Amniotic epithelial cell (primary cell): Measurements from ENCODE around the gene KRTAP4-12.
A peak's percentile ranks its signal among the peaks of the same experiment; 100 is the strongest.
"Not testable (repeated sequence)": the region's sequence is repeated elsewhere in the genome, so short reads cannot be mapped to it uniquely, and the experiment has no call there.

Source experiments
- DNase-seq: peaks from one replicate; pipeline ENCODE4 v3.0.0-alpha.2; 2010; ENCODE audit warnings: low read depth

KRTAP4-12 gene

GRCh38 chr17:41123991-41124371, at the start of gene KRTAP4-12:
KRTAP4-12 (minus strand) TSS chr17:41124182; CDS start chr17:41124122, 60 bp downstream.
- DNase-seq: not testable (repeated sequence)

DNA sequence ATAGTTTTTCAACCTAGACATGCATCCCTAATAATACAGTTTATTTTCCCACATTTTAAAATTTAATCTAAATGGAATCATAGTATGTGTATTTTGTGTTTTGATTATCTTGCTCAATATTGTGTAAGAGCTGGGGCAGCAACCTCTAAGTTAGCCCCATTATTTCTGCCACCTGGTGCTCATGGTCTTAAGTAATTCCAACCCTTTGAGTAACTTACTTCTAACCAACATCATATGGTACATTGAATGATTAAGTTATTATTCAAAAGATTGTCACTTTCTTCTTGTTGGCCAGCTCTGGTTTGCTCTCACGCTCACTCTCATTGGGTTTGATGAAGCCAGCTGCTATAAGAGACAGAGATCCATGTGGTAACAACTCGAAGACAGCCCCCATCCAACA, 47.9 kb upstream of the KRTAP4-12 start:
- peak; percentile 58 for DNase-seq

DNA sequence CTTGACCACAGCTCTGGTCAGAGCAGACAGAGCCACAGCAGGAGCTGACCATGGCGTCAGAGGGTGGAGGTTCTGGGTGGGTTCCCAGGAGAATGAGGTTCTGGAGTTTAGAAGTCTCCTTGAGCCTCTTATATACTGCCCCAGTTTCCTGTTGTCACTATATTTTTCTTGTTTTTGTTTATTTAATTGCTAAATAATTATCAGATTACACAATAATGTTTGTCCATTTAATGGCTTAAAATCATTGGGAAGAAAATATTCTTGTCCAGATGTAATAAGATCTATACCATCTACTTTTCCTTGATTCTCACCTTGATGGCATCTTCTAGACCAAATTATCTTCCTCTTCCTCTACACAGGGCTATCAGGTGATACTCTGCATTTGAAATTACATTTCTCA, 44.1 kb upstream of the KRTAP4-12 start, which contains the start of gene KRTAP4-3:
KRTAP4-3 (minus strand) TSS at position 101 of the 400 bp plus-strand sequence; CDS start at position 52, 49 bp downstream.
- DNase-seq: no peak

GRCh38 chr17:41167561-41167960, 43.6 kb upstream of the KRTAP4-12 start:
- no peak for DNase-seq

- peak; percentile 16 for DNase-seq
Measured at GRCh38 chr17:41163828-41164227, 39.8 kb upstream of the KRTAP4-12 start.

- DNase-seq: no peak
Measured at GRCh38 chr17:41160648-41161047, 36.7 kb upstream of the KRTAP4-12 start, which contains the start of gene KRTAP4-4. KRTAP4-4 (minus strand) TSS chr17:41160748; CDS start chr17:41160691, 57 bp downstream.

- DNase-seq: not testable (repeated sequence)
Measured at GRCh38 chr17:41160190-41160589, 36.2 kb upstream of the KRTAP4-12 start.

- peak; percentile 4 for DNase-seq
Measured at GRCh38 chr17:41153856-41154255, 29.9 kb upstream of the KRTAP4-12 start.

DNA sequence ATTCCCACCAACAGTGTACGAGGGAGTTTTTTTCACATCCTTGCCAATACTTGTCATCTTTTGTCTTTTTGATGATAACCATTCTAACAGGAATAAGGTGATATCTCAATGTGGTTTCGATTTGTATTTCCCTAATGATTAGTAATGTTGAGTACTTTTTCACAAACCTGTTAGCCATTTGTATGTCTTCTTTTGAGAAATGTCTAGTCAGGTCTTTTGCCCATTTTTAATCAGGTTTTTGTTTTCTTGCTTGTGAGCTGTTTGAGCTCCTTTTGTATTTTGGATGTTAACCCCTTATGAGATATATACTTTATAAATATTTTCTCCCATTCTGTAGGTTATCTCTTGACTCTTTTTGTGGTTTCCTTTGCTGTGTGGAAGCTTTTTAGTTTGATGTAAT, 27.5 kb upstream of the KRTAP4-12 start:
- no peak for DNase-seq

- no peak for DNase-seq
Measured at GRCh38 chr17:41150026-41150425, 26.0 kb upstream of the KRTAP4-12 start.

GRCh38 chr17:41149652-41149985, 25.6 kb upstream of the KRTAP4-12 start, which contains the start of gene KRTAP4-5:
KRTAP4-5 (minus strand) TSS chr17:41149825; CDS start chr17:41149767, 58 bp downstream.
- DNase-seq: no peak

DNA sequence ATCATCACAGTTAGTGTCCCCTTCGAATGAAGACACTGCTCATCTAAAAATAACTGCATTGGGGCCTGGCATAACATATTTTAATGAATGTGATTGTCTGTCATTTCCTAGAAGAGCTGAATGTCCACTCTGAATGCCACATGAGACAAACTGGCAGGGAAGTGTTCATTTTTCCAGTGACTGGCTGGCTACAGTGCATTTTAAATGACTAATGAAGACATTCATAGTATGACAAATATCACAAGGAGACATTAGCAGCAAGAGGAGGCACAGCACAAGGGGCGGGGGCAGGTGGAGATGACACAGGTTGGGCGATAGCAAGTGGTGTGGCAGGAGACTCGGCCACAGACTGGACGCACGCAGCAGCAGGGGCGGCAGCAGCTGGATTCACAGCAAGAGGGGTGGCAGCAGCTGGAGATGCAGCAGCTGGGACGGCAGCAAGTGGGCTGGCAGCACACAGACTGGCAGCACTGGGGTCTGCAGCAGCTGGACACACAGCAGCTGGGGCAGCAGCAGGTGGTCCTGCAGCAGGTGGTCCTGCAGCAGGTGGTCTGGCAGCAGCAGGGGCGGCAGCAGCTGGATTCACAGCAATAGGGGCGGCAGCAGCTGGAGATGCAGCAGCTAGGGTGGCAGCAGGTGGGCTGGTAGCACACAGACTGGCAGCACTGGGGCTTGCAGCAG, 25.1 kb upstream of the KRTAP4-12 start:
- DNase-seq: not testable (repeated sequence)

DNA sequence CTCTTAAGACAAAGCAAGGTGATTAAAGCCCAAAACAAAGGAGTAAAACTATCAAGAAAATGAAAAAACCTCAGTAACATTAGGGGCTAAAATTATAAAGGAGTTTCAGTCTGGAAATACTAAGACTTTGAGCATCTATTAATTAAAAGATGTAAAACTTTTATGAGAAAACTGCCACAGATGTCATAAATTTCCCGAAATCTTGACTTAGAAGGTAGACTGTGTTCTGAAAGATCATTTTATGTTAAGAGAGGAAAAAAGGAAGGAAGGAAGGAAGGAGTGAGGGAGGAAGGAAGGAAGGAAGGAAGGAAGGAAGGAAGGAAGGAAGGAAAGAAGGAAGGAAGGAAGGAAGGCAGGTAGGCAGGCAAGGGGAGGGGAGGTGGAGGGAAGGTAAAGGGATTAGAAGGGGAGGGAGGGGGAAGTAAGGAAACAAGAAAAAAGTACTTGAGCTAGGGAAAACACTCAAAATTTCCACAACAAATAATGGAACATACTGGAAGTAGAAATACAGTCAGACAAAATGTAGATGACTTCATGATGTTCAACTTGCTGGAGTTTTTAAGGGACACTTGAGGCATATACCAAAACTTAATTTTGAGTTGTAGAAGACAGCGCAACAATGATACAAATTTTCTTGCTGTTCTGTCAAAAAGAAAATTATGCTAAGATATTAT, 23.7 kb upstream of the KRTAP4-12 start:
- no peak for DNase-seq

- no peak for DNase-seq
Measured at GRCh38 chr17:41145261-41145660, 21.3 kb upstream of the KRTAP4-12 start.

GRCh38 chr17:41144846-41145245, 20.9 kb upstream of the KRTAP4-12 start:
- DNase-seq: no peak

- DNase-seq: peak; percentile 51
Measured at GRCh38 chr17:41141361-41141760, 17.4 kb upstream of the KRTAP4-12 start.

- DNase-seq: peak; percentile 84
Measured at GRCh38 chr17:41140360-41141131, 16.6 kb upstream of the KRTAP4-12 start, which contains the start of gene KRTAP4-6. KRTAP4-6 (minus strand) TSS chr17:41140544; CDS start chr17:41140487, 57 bp downstream.

GRCh38 chr17:41139865-41140264, 15.9 kb upstream of the KRTAP4-12 start:
- not testable (repeated sequence) for DNase-seq

DNA sequence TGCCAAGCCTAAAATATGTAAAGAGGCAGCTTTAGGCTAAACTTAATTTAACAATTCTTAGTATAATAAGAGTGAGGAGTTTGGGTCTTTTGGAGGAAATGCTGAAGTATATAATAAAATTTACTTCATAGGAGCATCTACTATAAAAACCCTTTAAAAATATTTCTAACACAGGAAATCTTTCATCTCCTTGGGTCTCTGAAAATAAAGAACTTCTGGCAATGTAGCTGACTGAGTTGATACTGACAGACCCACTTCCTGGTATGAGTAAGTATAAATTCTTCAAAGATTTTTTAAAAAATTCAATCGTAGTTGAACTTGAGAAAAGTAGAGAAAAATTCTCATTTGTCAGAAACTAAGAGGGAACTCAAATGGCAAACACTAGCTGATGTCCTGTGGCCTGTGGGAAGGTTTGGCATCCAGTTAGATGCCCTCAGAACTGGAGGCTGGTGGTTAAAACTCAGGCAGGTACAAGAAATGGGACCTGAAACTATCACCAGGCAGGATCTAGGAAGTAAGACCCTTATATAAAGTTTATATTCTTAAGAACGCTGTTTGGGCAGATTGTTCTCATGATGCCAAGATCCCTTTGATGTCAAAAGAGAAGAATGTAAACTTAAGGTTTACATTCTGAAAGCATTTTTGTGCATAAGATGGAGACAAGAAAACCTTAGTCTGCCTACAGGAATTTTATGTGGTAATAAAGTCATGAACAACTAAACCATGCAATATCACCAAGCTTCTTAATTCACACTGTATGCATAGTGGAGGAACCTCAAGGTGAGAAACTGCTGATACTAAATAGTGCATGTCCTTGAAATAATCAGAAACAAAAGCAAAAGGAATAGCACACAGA, 10.1 kb upstream of the KRTAP4-12 start:
- no peak for DNase-seq

GRCh38 chr17:41131979-41132378, 8.0 kb upstream of the KRTAP4-12 start:
- peak; percentile 32 for DNase-seq

DNA sequence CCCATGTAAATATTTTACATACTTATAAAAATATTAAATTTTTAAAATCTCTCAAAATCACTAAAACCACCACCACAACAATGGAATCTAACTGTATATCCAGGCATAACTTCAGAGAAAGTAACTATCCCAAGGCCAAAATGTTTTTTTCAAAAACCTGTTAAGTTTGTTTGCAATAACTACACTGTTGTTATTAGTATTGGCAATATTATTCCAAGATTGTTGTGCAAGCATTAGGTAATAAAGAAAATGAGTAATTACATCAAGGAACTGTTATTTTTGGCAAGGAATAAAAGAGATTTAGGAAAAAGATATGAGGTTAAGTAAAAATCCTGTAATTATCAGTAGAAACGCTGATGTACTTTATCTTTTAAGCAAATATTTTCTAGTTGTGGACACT, 3.4 kb upstream of the KRTAP4-12 start:
- DNase-seq: no peak
